GM12891 (cell line): Measurements from ENCODE around the gene IP6K3.

Experiments used
- PAX5 ChIP-seq: IDR thresholded peaks from 2 replicates; pipeline ENCODE4 v1.6.1; 2011; ENCODE audit warnings: low read length, moderate library complexity, mild to moderate bottlenecking; ENCODE audit not compliant: insufficient read depth, severe bottlenecking
- POLR2A ChIP-seq: IDR thresholded peaks from 2 replicates; pipeline ENCODE4 v1.6.1; 2011; ENCODE audit warnings: low read depth, low read length, control low read depth
- POLR2AphosphoS5 ChIP-seq: IDR thresholded peaks from 2 replicates; pipeline ENCODE4 v1.6.1; 2011; ENCODE audit warnings: low read depth, low read length, control low read depth
- POU2F2 ChIP-seq: IDR thresholded peaks from 2 replicates; pipeline ENCODE4 v1.6.1; 2011; ENCODE audit warnings: low read depth, mild to moderate bottlenecking, control low read depth, low read length, moderate library complexity
- SPI1 ChIP-seq: IDR thresholded peaks from 2 replicates; pipeline ENCODE4 v1.6.1; 2011; ENCODE audit warnings: low read depth, low read length, control low read depth
- TAF1 ChIP-seq: IDR thresholded peaks from 2 replicates; pipeline ENCODE4 v1.6.1; 2011; ENCODE audit warnings: low read depth, low read length, control low read depth

DNA sequence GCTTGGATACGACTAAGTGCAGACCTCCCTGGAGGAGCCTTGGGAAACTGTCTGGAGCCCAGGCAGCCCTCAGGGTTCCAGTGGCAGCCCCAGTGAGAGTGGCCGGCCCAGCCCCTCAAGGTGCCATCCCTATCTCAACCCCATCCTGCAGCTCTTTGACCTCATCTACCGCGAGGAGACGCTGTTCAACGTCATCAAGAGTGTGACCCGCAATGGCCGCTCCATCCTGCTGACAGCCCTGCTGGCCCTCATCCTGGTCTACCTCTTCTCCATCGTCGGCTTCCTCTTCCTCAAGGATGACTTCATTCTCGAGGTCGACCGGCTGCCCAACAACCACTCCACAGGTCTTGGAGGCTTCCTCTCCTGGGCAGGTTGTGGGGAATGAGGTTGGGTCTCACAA is 55.9 kb downstream of the IP6K3 start:
- TF ChIP-seq POLR2A = no peak
- no peak for TF ChIP-seq POLR2AphosphoS5
- TF ChIP-seq TAF1 = no peak
- no peak for TF ChIP-seq POU2F2
- no peak for TF ChIP-seq SPI1
- no peak for TF ChIP-seq PAX5
